Activated CD4-positive, alpha-beta T cell treated with anti-CD3 and anti-CD28 coated beads, Interleukin-2, amount 50 U/mL, for 1 hour (primary cell): Measurements from ENCODE around the gene WNK2.
"Not testable (repeated sequence)": the region's sequence is repeated elsewhere in the genome, so short reads cannot be mapped to it uniquely, and the experiment has no call there.

ENCODE experiments used
- DNase-seq: peaks from one replicate; pipeline ENCODE4 v3.0.0-alpha.2; 2020

The WNK2 gene

DNA sequence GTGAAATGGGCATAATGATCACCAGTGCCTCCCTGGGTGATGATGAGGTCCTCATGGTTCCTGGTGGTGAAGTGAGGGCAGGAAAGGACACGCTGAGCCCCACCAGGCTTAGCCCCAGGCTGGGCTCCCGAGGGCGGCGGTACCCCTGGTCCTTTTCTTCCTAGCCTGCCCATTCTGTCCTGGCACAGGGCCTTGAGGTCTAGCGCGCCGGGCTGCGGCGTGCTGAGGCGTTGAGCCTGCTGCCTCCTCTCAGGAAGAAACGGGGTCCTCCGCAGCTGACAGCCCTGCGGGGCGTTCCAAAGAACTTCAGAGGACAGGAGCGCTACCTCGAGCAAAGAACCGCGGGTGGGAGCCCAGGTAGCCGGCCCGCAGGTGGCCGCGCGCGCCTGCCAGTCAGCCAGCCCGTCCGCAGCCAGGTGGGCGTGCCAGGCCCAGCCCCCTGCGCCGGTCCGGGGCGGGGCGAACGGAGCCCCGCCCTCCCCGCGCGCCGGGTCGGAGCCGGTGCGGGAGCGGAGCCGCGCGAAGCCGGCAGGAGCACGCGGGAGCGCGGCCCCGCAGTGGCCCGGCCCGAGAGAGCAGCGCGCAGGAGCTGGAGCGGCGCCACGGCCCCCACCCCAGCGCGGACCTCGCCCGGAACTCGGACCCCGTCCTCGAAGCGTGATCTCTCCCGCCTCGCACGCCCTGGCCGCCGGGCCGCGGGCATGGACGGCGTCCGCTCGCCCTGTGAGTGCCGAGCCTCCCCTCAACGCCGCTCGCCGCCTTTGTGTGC, at the start of gene WNK2:
WNK2 (plus strand) TSS at position 477 of the 769 bp plus-strand sequence. CDS start 791 bp downstream, outside the sequence.
- DNase-seq = peak; percentile 30

DNA sequence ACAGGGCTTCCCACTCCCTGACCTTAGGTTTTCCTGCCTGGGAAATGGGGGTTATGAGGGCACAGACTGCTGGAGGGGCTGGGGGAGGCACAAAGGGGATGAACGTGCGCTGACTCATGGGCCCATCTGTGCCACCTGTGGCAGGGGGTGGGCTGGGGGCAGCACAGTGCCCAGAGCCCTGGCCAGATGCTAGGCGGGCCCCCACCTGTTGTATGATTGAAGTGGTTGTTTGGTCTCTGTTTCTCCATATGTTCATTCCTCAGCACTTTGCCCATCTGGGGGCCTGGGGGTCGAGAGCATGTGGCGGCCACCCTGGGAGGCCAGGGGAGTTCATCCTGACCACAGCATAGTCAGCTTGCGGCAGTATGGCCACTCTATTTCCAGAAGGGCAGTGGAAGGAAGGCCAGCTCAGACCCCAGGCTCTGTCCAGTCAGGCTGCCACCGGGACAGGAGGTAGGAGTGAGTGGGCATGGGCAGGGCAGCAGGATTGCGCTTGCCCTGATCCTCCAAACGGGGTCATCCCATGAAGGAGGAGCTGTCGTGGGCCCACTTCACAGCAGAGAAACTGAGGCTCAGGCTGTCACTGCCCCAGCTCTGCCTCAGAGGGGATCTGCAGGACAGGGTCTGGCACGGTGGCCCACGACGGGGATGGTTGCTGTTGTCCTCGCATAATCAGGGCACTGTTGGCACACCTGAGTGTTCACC, 49.0 kb upstream of the WNK2 start:
- no peak for DNase-seq

DNA sequence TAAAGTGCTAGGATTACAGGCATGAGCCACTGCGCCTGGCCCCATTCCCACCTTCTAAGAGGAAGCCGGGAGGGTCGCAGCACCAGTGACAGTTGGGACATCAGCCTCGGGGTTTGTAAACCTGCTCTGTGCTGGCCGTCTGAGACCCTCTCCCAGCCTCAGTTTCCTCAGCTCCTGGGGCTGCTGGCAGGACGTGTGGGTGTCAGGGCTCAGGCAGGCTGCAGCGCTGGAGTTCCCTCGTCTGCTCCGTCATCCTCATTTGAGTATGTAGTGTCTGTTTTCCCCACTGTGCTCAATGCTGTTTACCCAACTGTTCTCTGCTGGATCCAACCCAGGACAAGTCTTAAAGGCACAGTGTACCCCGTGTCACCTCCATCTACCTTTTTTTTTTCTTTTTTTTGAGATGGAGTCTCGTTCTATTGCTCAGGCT, 47.9 kb upstream of the WNK2 start:
- DNase-seq = no peak

DNA sequence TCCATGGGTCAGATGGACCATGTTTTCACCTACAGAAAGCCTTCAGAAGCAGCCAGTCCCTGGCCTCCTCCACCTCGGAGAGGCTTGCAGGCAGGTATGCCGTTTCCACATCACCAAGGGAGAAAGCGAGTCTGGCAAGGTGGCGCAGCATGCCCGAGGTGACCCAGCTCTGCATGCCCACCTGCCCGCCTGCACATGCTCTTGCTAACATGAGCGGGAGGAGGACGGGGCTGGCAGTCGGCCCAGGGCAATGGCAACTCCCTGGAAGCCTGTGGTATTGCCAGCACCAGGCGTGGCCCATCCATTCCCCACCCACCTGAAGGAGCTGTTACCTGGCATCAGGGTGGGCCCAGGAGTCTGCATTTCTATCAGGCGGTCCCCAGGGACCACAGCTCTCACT, 46.6 kb upstream of the WNK2 start:
- DNase-seq = no peak

DNA sequence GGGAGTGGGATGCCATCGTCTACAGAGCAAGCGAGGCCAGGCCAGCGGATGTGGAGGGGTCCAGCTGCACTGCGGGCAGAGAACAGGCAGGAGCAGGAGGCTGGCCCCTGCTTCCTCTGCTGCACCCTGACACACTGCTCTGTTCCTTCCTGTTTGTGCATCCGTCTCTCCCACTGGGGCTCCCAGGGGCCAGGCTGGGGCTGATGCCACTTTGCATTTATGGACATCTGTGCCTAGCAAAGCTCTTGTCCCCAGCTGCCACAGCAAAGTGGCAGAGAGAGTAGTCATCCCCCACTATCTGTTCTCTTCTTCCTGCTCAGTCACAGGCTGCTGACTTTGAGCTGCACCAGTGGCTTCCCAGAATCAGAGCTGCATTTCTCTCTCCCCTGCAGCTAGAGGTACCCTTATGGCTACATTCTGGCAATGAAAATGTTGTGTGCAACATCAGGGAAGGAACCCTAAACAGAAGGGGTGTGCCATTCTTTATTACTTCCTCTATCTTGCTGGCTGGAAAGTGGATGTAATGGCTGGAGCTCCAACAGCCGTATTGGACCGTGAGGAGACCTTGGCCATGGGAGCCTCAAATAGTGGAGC, 45.7 kb upstream of the WNK2 start:
- no peak for DNase-seq

DNA sequence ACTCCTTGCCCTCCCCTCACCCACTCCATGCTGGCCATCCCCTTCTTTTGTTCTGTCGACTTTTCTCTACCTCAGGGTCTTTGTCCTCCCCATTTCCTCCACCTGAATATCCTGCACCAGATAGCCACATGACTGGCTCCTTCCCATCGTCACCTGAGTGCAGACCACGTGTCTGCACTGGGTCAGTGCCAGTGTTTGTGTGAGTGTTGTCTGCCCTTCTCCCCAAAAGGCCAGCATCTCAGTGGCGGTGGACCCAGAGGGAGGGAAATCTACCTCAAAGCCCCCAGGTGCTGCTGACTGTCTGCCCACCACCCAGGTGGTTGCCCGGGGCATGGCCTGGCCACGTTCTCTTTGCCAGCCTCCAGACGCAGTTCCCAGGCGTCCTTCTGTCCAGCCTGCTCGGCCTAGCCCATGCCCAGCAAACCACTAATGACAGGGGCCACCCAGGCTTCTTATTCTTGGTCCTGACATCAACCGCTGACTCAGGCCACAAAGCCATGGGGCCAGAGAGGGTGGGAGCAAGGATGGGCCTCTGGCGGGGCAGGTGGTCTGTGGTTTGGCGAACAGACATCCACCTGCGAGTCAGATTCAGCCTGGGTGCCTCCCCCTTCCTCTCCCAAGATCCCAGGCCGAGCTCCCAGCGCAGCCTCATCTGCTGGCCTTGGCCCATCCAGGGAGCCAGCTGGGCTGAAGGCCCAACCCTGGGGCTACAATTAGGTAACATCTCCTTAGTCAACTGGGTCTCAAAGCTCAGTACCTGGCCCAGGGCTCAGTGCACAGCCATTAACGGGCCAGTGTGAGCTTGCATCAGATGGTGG, 44.4 kb upstream of the WNK2 start:
- no peak for DNase-seq

DNA sequence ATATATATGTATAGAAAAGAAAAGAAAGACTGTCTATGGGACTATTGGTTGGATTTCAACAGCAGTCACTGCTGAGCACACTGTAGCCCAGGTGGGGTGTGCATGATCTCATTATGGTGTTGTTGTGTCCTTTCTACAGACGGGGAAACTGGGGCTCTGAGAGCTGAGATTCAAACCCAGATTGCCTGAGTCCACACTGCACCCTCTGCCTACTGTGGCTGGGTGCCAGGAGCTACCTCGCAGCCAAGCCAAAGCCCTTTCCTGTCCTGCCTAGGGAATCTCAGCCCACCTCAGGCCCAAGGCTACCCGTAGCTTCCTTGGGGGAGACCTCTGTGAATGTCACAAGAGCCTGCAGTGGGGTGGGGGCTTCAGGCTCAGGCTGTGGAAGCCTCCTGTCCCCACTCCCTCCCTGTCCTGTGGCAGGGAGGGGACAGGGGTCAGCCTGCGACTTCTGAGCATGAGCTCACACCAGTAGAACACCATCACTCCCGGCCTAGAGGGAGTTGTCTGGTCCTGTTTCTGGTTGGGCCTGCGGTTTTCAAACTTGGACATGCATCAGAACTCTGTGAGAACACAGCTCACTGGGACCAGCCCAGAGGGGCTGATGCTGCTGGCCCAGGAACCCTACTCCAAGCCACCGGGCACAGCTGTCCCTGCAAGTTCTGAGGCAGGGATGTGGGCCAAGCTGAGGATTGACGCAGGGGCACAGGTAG, 42.0 kb upstream of the WNK2 start:
- DNase-seq = no peak

DNA sequence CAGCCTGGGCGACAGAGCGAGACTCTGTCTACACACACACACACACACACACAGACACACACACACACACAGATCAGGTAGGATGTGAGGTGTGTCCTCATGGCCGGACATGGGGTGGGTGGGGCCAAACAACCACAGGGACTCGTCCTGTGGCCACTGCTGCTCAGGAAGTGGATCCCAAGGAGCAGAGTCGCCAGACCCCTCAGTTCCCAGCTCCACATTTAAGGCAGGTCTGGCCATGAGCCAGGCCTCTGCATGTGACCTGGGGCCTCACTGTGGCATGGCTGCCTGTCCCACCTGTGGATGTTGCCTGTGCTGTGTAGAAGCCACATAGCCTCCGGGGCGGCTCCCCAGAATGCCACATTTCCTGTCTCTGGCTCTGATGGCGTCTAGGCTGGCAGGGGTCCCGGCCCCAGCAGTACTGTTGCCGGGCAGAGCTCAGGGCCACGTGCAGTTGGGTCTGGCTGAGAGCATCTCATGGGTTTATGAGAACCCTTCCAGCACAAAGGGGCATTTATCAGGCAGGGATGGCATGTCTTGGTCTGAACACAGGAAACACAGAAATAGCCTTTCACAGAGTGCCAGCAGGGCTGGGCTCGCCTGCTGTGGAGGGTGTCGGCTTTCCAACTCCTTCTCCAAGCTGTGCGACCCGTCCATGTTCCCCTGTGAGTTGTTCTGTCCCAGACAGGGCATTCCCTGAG, 40.0 kb upstream of the WNK2 start:
- DNase-seq = peak; percentile 68

DNA sequence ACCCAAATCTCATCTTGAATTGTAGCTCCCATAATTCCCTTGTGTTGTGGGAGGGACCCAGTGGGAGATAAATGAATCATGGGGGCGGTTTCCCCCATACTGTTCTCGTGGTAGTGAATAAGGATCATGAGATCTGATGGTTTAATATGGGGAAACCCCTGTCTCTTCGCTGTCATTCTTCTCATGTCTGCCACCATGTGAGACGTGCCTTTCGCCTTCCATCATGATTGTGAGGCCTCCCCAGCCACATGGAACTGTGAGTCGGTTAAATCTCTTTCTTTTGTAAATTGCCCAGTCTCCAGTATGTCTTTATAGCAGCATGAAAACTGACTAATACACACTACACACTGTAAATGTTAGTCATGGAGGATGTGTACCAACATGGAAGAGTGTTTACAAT, 37.2 kb upstream of the WNK2 start:
- not testable (repeated sequence) for DNase-seq

DNA sequence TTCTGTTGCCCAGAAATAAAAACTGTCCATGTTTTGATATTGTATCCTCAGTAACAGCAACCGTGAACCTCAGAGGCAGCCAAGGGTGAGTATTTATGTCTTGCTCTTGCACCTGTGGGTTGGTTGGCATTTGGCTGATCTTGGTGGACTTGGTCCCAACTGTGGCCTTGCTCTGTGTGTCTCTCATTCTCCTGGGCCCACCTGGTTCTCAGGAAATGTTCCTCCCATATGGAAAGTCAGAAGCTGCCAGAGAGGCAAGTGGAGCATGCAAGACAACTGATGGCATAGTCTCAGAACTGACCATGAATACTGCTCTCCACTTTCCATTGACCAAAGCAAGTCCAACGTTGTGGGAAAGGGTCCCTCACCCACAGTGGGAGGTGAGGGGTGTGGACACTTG, 36.3 kb upstream of the WNK2 start:
- no peak for DNase-seq

DNA sequence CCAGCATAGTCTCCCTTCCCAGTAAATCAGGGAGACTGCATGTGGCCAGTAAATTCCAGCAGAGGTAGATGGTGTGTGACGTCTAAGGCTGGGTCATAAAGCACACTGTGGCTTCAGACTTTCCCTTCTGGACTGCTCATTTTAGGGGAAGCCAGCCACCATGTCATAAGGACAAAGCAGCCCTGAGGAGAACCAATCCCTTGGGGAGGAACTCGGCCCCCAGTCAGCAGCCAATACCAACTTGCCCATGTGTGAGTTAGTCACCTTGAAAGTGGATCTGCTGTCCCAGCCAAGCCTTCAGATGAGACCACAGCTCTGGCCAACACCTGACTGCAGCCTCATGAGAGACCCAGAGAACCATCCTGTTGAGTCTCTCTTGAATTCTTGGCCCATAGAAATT, 35.2 kb upstream of the WNK2 start:
- DNase-seq = no peak

DNA sequence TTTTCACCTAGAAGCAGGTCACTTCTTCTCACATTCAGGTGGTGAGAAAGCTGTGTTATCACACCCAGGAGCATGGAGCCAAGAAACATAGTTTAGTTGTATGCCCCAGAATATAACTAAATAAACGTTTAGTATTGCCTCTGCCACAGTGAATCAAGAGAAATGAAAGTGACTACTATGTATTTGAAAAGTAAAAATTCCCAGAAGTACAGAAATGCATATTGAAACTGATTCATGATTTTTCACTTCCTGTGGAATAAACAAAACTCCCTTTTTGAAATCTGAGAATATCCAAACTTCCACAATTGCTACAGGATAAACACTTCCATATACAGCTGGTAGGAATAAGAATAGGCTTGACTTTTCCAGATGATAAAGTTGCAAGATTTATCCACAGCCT, 34.6 kb upstream of the WNK2 start:
- DNase-seq = no peak

DNA sequence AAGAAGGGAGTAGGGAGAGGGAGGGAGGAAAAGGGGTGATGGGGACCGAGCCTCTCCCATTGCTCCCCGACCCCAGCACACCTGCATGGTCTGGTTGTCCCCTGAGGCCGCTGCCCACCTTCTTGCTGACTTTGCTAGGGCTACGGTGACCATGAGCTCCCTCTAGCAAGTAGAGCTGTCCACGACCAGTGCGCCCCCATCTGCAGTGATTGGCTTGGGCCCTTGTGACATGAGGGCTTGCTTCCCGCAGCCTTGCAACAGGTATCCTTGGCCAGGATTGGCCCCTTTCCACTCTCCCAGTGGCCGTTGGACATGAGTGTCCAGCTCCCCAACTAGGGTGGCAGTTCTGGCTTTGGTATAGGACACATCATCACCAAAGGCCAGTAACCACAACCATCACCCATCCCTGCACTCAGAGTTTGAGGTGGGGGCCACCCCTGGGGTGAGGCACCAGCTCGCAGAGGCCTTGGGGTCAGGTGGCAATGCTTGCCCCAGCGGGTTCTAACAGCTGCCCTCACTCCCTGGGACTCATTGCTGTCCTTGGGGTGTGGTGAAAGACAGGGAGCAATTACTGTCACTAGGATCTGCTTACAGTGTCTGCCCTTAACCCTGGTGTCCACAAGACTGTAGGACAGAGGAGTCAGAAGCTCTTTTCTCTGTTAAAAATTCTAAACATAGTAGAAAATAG, 32.7 kb upstream of the WNK2 start:
- DNase-seq = no peak

DNA sequence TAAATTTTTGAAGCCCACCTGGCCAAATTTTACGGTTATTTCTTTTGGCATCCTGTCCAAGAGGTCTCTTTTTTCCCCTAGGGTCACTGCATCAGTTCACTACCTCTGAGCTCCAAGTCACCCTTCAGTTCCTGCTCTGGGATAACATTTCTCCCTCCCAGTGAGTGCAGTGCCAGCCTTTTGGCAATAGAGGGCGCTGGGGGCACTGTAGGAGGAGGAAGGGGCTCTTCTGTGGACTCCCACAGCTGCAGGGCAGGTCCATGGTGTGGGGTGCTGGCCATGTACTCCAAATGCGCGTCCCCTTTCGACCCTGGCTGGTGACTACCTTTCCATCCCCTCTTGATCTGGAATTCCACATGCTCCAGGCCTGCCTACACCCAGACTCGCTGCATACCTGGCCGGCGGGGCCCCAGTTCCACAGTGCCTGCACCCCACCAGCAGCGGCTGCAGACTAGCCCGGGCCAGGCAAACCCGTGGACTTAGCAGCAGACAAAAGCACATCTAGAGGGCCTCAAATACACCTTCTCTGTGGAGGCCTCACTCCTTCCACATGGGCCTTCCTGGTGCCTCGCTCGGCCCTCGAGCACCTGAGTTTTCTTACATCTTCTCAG, 29.5 kb upstream of the WNK2 start:
- DNase-seq = peak; percentile 32

DNA sequence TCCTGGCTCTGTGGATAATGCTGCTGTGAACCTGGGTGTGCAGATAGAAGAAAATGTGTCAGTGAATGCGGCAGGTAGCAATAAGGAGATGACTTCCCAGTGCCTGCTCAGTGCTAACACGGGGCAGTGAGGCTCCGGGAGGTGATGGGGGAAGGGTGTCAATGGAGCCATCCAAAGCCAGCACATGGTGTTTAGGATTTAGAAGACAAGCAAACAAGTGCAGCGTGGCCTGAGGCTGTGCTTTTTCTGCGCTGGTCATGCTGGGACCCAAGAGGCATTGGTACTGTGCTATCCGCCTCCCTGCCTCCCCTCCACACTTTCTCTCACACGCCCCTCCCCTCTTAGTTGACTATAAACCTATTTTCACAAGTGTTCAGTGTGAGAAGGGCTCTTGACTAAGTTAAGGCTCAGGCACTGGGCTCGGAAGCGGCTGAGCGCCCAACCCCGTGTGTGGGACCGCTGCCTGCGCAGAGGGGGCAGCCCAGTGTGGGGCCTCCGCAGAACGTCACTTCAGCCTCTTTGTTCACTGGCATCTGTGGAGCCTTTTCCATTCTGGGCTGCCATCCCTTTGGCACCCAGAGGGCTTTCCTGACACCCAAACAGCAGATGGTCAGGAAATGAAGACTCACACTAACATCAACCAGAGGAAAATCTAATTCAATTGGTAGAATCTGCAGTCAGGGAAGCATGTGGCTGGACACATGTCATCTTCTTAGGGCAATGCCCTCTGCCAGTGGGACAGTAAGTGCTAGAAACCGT, 28.0 kb upstream of the WNK2 start:
- no peak for DNase-seq

DNA sequence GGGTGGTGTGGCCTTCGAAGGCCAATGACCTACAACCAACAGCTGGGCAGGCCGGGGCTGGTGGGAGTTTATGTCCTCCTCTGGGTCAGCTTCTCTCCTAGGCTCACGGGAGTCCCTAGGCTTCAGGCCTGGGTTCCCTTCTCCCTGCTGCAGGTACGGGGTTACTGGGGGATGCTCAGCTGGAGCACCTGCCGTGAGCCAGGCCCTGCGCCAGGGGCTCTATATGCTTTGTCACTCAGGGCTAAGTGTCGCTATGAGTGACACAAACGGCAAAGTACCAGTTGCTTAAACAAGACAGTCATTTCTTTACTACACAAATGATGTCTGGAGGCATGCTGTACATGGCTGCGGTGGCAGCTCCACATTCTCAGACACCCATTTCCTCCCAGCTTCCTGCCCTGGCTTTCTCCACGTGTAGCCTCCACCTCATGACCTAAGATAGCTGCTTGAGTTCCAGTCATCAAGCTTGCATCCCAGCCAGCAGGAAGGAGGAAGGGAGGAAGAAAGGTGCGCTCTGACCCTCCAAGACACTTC, 27.4 kb upstream of the WNK2 start:
- no peak for DNase-seq

DNA sequence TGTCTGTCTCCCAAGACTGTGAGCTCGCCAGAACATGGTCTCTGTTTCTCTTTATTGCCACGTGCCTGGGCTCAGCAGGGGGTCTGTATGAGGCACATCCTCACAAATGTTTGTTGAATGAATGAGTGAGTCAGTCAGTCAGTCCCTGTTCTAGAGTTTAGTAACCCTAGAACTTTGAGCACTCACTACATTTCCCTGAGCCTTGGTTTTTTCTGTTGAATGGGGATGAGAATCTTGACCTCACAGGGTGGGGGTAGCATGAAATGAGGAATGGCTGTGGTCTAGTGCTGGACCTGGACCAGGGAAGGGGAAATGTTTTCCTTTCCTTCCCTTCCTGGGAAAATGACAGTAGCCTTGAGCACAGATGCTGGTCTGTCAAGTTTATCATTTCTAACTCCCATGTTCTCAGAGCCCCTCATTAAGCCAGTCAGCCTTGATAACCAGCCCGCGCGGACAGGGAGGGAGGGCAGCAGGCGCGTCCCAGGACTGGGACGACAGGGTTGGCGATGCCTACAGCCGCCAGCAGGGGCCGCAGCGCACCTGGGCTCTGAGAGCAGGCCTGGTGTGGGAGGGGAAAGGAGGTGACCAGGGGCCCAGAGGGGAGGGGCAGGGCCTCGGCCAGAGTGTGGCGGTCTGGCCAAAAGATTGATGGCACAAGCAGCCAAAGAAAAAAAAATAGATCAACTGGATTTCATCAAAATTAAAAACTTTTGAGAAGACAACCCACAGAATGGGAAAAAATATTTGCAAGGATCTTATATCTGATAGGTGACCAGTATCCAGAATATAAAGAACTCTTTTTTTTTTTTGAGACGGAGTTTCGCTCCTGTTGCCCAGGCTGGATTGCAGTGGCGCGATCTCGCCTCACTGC, 24.1 kb upstream of the WNK2 start:
- DNase-seq = peak; percentile 67

DNA sequence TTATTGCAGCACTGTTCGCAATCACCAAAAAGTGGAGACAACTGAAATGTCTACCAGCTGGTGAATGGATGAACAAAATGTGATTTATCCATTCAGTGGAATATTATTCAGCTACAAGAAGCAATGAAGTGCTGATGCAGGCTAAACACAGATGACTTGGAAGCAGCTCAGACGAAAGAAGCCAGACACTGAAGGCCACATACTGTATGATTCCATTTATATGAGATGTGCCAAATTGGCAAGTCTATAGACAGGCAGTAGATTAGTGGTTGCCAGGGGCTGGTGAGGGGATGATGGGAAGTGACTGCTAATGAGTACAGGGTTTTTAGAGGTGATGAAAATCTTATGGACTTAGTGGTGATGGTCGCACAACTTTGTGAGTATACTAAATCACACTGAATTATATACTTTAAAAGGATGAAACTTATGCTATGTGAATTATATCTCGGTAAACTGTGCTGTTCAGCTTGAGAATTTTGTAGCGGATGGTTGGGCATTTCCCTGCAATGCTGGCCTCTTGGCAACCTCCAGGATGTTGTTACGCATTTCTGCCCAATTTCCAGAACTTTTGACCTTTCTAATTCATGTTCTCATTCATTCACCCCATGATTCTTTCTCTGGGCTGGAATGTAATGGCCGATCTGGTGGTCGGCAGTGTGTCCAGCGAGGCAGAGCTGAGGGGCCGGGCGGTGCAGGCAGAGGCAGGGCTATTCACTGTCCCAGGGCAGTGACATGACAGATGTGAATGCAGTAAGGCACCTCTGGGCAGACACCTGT, 22.0 kb upstream of the WNK2 start:
- no peak for DNase-seq
